Trophoblast cell (in vitro differentiated cells and primary cell): ENCODE measurements around the gene ISCU.
A peak's percentile ranks its signal among the peaks of the same experiment; 100 is the strongest.

ENCODE experiments used
- DNase-seq, 2 donors: peaks; one replicate each; pipeline ENCODE4 v3.0.0-alpha.2; 2016
- H2AFZ ChIP-seq: 2 replicates; pipeline ENCODE4 v1.6.1; 2013; ENCODE audit warnings: low read length, moderate library complexity, mild to moderate bottlenecking; ENCODE audit not compliant: insufficient read depth, poor library complexity
- H2AK5ac ChIP-seq: 2 replicates; pipeline ENCODE4 v1.6.1; 2013; ENCODE audit warnings: mild to moderate bottlenecking, low read length
- H2BK120ac ChIP-seq: 2 replicates; pipeline ENCODE4 v1.6.1; 2013; ENCODE audit warnings: low read length, mild to moderate bottlenecking, moderate library complexity; ENCODE audit not compliant: insufficient read depth, poor library complexity
- H2BK12ac ChIP-seq: 2 replicates; pipeline ENCODE4 v1.6.1; 2013; ENCODE audit warnings: mild to moderate bottlenecking, low read length, moderate library complexity
- H2BK5ac ChIP-seq: 2 replicates; pipeline ENCODE4 v1.6.1; 2013; ENCODE audit warnings: low read length, low read depth, moderate library complexity, mild to moderate bottlenecking; ENCODE audit not compliant: poor library complexity
- H3K14ac ChIP-seq: 2 replicates; pipeline ENCODE4 v1.6.1; 2013; ENCODE audit warnings: mild to moderate bottlenecking, low read length
- H3K18ac ChIP-seq: 2 replicates; pipeline ENCODE4 v1.6.1; 2013; ENCODE audit warnings: mild to moderate bottlenecking, low read length
- H3K23ac ChIP-seq: 2 replicates; pipeline ENCODE4 v1.6.1; 2013; ENCODE audit warnings: low read length
- H3K27ac ChIP-seq: 2 replicates; pipeline ENCODE4 v1.5.1; 2013; ENCODE audit warnings: low read depth, mild to moderate bottlenecking, inconsistent platforms, low read length, moderate library complexity
- H3K27me3 ChIP-seq: 2 replicates; pipeline ENCODE4 v1.6.1; 2013; ENCODE audit warnings: inconsistent platforms, mild to moderate bottlenecking, low read length, moderate library complexity; ENCODE audit not compliant: insufficient read depth
- H3K36me3 ChIP-seq, 2 experiments: 1 replicate in 1 of 2; 2 replicates in 1 of 2; pipeline ENCODE4 v1.6.1; 2013; ENCODE audit warnings: low read length in 2 of 2, mild to moderate bottlenecking in 2 of 2, moderate library complexity in 1 of 2; ENCODE audit not compliant: insufficient read depth in 2 of 2, control insufficient read depth in 1 of 2
- H3K4ac ChIP-seq: 2 replicates; pipeline ENCODE4 v1.6.1; 2013; ENCODE audit warnings: low read depth, mild to moderate bottlenecking, low read length, moderate library complexity
- H3K4me1 ChIP-seq, 2 experiments: 1 replicate in 1 of 2; 2 replicates in 1 of 2; pipeline ENCODE4 v1.6.1; 2013; ENCODE audit warnings: low read length in 2 of 2, mild to moderate bottlenecking in 2 of 2, moderate library complexity in 1 of 2; ENCODE audit not compliant: insufficient read depth in 2 of 2, control insufficient read depth in 1 of 2
- H3K4me2 ChIP-seq: 2 replicates; pipeline ENCODE4 v1.6.1; 2013; ENCODE audit warnings: inconsistent platforms, mild to moderate bottlenecking, low read length, moderate library complexity
- H3K4me3 ChIP-seq: 2 replicates; pipeline ENCODE4 v1.5.1; 2013; ENCODE audit warnings: mild to moderate bottlenecking, low read depth, low read length, inconsistent platforms
- H3K79me1 ChIP-seq: one replicate; pipeline ENCODE4 v1.6.1; 2013; ENCODE audit warnings: low read length
- H3K79me2 ChIP-seq: 2 replicates; pipeline ENCODE4 v1.6.1; 2013; ENCODE audit warnings: low read length, mild to moderate bottlenecking; ENCODE audit not compliant: control insufficient read depth, insufficient read depth, poor library complexity
- H3K9ac ChIP-seq: 2 replicates; pipeline ENCODE4 v1.6.1; 2013; ENCODE audit warnings: mild to moderate bottlenecking, low read length
- H3K9me3 ChIP-seq: 2 replicates; pipeline ENCODE4 v1.6.1; 2013; ENCODE audit warnings: low read depth, mild to moderate bottlenecking, control low read depth, inconsistent platforms, low read length; ENCODE audit not compliant: insufficient read depth
- H4K12ac ChIP-seq: 2 replicates; pipeline ENCODE4 v1.6.1; 2013; ENCODE audit warnings: low read depth, mild to moderate bottlenecking, low read length, moderate library complexity
- H4K8ac ChIP-seq: 2 replicates; pipeline ENCODE4 v1.6.1; 2013; ENCODE audit warnings: low read depth, mild to moderate bottlenecking, low read length, moderate library complexity
- H4K91ac ChIP-seq: one replicate; pipeline ENCODE4 v1.6.1; 2013; ENCODE audit warnings: low read depth, mild to moderate bottlenecking, low read length, moderate library complexity
- WGBS: extraction: QIAGEN DNeasy Blood & Tissue Kit; methylation state at CpG from one replicate; pipeline ENCODE4 v1.1.7; 2013; ENCODE audit warnings: missing lambda C conversion rate; ENCODE audit not compliant: insufficient read length, insufficient coverage; ENCODE audit errors: extremely low coverage; 5-methylcytosine and 5-hydroxymethylcytosine counted together

Gene ISCU

DNA sequence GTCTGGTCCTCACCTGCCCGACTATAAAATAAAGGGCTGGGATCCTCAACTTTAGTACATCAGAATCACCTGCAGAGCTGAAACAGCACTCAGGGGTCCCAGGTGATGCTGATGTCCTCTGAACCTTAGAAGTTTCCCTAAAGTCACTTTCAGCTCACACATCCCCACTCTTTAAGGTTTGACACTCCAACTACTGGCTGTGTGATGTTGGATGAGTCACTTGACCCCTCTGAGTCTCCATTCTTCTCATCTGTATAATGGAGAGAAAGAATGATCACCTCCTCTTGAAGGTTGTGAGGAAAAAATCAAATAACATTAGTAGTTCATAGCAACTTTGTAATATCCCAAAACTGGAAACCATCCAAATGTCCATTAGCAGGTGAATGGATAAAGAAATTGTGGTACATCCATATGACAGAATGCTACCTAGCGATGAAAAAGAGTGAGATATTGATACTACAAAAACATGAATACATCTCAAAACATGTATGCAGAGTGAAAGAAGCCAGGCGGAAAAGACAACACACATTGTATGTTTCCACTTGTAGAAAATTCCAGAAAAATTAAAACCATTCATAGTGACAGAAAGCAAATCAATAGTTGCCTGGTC is 22.2 kb downstream of the ISCU start:
- peak overlapping the region; percentile 91 for H2BK5ac ChIP-seq
- H4K12ac ChIP-seq: no peak overlapping the region
- no CpG with 5 or more reads among the region's 3 CpGs for WGBS
- H3K4me1 ChIP-seq: peaks cover 44 to 46% of the 10 kb centered on the region in 2 experiments
- H3K9me3 ChIP-seq: no peaks in the 10 kb centered on the region
- no peak overlapping the region for H2AFZ ChIP-seq
- H2BK12ac ChIP-seq: peak overlapping the region; percentile 97
- no peak overlapping the region for H3K18ac ChIP-seq
- no peak overlapping the region for H3K9ac ChIP-seq
- no peak overlapping the region for H3K4ac ChIP-seq
- H3K14ac ChIP-seq: peak overlapping the region; percentile 96
- H2BK120ac ChIP-seq: peak overlapping the region; percentile 100
- peaks cover 65% of the 10 kb centered on the region for H3K79me1 ChIP-seq
- H3K79me2 ChIP-seq: peaks cover 24% of the 10 kb centered on the region
- H3K4me3 ChIP-seq: no peak overlapping the region
- H4K8ac ChIP-seq: peak overlapping the region; percentile 32
- peak overlapping the region; percentile 100 for H4K91ac ChIP-seq
- no peak overlapping the region for H2AK5ac ChIP-seq
- H3K27me3 ChIP-seq: no peaks in the 10 kb centered on the region
- no peak overlapping the region for H3K4me2 ChIP-seq
- H3K27ac ChIP-seq: no peak overlapping the region
- no peaks in the 10 kb centered on the region for H3K36me3 ChIP-seq
- H3K23ac ChIP-seq: no peak overlapping the region
- DNase-seq: no peak

- H2BK5ac ChIP-seq: no peak overlapping the region
- peak overlapping the region; percentile 34 for H2BK12ac ChIP-seq
- H4K12ac ChIP-seq: no peak overlapping the region
- H2BK120ac ChIP-seq: no peak overlapping the region
- H3K9me3 ChIP-seq: no peaks in the 10 kb centered on the region
- H2AFZ ChIP-seq: no peak overlapping the region
- H3K4me1 ChIP-seq: peaks cover 36 to 43% of the 10 kb centered on the region in 2 experiments
- H3K14ac ChIP-seq: no peak overlapping the region
- H3K27me3 ChIP-seq: no peaks in the 10 kb centered on the region
- H3K4me3 ChIP-seq: no peak overlapping the region
- no peak overlapping the region for H2AK5ac ChIP-seq
- DNase-seq: no peak
- H3K23ac ChIP-seq: no peak overlapping the region
- no peak overlapping the region for H3K9ac ChIP-seq
- H3K36me3 ChIP-seq: no peaks in the 10 kb centered on the region
- H3K18ac ChIP-seq: no peak overlapping the region
- no peak overlapping the region for H4K8ac ChIP-seq
- H3K79me2 ChIP-seq: peaks cover 22% of the 10 kb centered on the region
- H3K4me2 ChIP-seq: no peak overlapping the region
- no peak overlapping the region for H3K27ac ChIP-seq
- H3K4ac ChIP-seq: no peak overlapping the region
- no CpG with 5 or more reads among the region's 4 CpGs for WGBS
- peak overlapping the region; percentile 25 for H4K91ac ChIP-seq
- peaks cover 57% of the 10 kb centered on the region for H3K79me1 ChIP-seq
Measured at GRCh38 chr12:108585864-108586263, 23.5 kb downstream of the ISCU start.

- no peak overlapping the region for H3K23ac ChIP-seq
- H3K27ac ChIP-seq: no peak overlapping the region
- H2BK5ac ChIP-seq: no peak overlapping the region
- WGBS: no CpG with 5 or more reads among the region's 11 CpGs
- H3K79me2 ChIP-seq: peaks cover 20% of the 10 kb centered on the region
- H3K4me3 ChIP-seq: no peak overlapping the region
- H4K91ac ChIP-seq: peak overlapping the region; percentile 16
- H3K27me3 ChIP-seq: no peaks in the 10 kb centered on the region
- no peak overlapping the region for H2BK120ac ChIP-seq
- no peak for DNase-seq
- no peak overlapping the region for H4K12ac ChIP-seq
- H3K36me3 ChIP-seq: peaks cover 0 to 1% of the 10 kb centered on the region in 2 experiments
- H2AFZ ChIP-seq: no peak overlapping the region
- no peaks in the 10 kb centered on the region for H3K9me3 ChIP-seq
- H3K4me2 ChIP-seq: no peak overlapping the region
- peak overlapping the region; percentile 3 for H3K18ac ChIP-seq
- no peak overlapping the region for H3K14ac ChIP-seq
- peak overlapping the region; percentile 70 for H2BK12ac ChIP-seq
- peaks cover 54% of the 10 kb centered on the region for H3K79me1 ChIP-seq
- no peak overlapping the region for H3K9ac ChIP-seq
- H3K4ac ChIP-seq: no peak overlapping the region
- peak overlapping the region; percentile 27 for H2AK5ac ChIP-seq
- no peak overlapping the region for H4K8ac ChIP-seq
- H3K4me1 ChIP-seq: peaks cover 34 to 39% of the 10 kb centered on the region in 2 experiments
Measured at GRCh38 chr12:108586306-108586705, 23.9 kb downstream of the ISCU start.

DNA sequence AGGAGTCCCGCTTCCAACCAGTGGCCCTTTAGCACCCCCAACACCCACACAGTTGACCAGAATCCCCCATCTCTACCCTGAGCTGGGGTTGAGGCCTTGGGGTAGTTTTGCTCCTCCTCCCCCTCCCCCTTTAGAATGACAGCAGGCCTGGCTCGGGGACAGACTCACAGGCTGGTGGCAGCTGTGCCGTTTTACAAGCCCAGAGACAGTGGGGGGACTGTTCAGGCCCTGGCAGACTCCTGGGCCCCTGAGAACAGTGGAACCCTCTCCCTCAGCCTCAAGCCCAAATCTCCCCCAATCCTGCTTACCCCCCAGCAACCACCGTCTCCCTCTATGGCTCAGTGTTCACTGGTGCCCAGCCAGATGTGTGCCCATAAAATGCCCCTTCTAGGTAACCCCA is 25.4 kb downstream of the ISCU start:
- Histone ChIP-seq H3K36me3 (peaks cover 0 to 9% of the 10 kb centered on the region in 2 experiments), H2BK5ac (peak overlapping the region; percentile 34), H3K23ac (no peak overlapping the region), H4K8ac (peak overlapping the region; percentile 47), H3K9me3 (no peaks in the 10 kb centered on the region), H2BK12ac (peak overlapping the region; percentile 58), H4K91ac (peak overlapping the region; percentile 86), H3K79me1 (peaks cover 42% of the 10 kb centered on the region), H2BK120ac (peak overlapping the region; percentile 79), H2AK5ac (peak overlapping the region; percentile 67), H3K4me2 (no peak overlapping the region), H3K14ac (peak overlapping the region; percentile 74), H3K27me3 (no peaks in the 10 kb centered on the region), H3K27ac (no peak overlapping the region), H3K4me1 (peaks cover 18 to 24% of the 10 kb centered on the region in 2 experiments), H4K12ac (no peak overlapping the region), H3K4ac (peak overlapping the region; percentile 30), H3K4me3 (no peak overlapping the region), H3K79me2 (peaks cover 8% of the 10 kb centered on the region), H3K9ac (no peak overlapping the region), H2AFZ (no peak overlapping the region), H3K18ac (peak overlapping the region; percentile 39)
- no peak for DNase-seq
- no CpG with 5 or more reads among the region's 4 CpGs for WGBS
